Activated naive CD4-positive, alpha-beta T cell treated with anti-CD3 and anti-CD28 coated beads, Interleukin-2, amount 10 ng/mL, durations not matched to agents 5 hours and 36 hours (primary cell): ENCODE results near the gene USP17L13. TPM values are rescaled to one million over a fixed set of nuclear protein-coding genes. Genes with fewer than 3 reads are reported as not detected.

ENCODE experiments used
- total RNA-seq, 2 experiments: library from RNA; stranded (reverse); gene quantifications; one replicate each; pipeline ENCODE4 v1.2.3, GENCODE V29; 2021

USP17L13 gene, protein sequence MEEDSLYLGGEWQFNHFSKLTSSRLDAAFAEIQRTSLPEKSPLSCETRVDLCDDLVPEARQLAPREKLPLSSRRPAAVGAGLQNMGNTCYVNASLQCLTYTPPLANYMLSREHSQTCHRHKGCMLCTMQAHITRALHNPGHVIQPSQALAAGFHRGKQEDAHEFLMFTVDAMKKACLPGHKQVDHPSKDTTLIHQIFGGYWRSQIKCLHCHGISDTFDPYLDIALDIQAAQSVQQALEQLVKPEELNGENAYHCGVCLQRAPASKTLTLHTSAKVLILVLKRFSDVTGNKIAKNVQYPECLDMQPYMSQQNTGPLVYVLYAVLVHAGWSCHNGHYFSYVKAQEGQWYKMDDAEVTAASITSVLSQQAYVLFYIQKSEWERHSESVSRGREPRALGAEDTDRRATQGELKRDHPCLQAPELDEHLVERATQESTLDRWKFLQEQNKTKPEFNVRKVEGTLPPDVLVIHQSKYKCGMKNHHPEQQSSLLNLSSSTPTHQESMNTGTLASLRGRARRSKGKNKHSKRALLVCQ
- not detected for total RNA-seq

GRCh38 chr4:9224596-9224995 is at the start of gene USP17L13:
TSS of gene USP17L13 (plus strand) at chr4:9224896. CDS start at chr4:9224896, 0 bp downstream.

DNA sequence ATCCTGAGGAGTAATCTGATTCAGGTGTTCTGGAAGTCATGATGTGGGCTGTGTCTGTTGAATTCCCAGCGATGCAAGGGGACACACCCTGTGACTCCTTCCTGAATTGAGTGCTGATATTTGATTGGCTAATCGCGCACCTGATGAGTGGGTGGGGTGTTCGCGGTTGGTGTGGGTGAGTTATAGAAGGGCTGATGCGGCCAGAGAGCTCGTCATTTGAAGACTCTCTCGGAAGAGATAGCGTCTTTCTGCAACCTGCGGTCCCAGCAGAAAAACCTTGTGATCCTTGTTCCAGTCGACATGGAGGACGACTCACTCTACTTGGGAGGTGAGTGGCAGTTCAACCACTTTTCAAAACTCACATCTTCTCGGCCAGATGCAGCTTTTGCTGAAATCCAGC is 14.3 kb upstream of the USP17L13 start, which contains the start of gene USP17L10:
Gene USP17L10 (plus strand): TSS at position 301 of the 400 bp plus-strand sequence. CDS start 0 bp downstream, at position 301.

GRCh38 chr4:9215105-9215504 is 9.6 kb upstream of the USP17L13 start, which contains the start of gene USP17L11:
TSS of gene USP17L11 (plus strand) at chr4:9215405. CDS start at chr4:9215405, 0 bp downstream.

GRCh38 chr4:9219852-9220251 is 4.8 kb upstream of the USP17L13 start, which contains the start of gene USP17L12:
TSS of gene USP17L12 (plus strand) at chr4:9220152. CDS start at chr4:9220152, 0 bp downstream.

GRCh38 chr4:9234085-9234484 is 9.4 kb downstream of the USP17L13 start, which contains the start of gene USP17L15:
TSS of gene USP17L15 (plus strand) at chr4:9234385. CDS start at chr4:9234385, 0 bp downstream.

GRCh38 chr4:9243579-9243978 is 18.9 kb downstream of the USP17L13 start, which contains the start of gene USP17L17:
TSS of gene USP17L17 (plus strand) at chr4:9243879. CDS start at chr4:9243879, 0 bp downstream.

DNA sequence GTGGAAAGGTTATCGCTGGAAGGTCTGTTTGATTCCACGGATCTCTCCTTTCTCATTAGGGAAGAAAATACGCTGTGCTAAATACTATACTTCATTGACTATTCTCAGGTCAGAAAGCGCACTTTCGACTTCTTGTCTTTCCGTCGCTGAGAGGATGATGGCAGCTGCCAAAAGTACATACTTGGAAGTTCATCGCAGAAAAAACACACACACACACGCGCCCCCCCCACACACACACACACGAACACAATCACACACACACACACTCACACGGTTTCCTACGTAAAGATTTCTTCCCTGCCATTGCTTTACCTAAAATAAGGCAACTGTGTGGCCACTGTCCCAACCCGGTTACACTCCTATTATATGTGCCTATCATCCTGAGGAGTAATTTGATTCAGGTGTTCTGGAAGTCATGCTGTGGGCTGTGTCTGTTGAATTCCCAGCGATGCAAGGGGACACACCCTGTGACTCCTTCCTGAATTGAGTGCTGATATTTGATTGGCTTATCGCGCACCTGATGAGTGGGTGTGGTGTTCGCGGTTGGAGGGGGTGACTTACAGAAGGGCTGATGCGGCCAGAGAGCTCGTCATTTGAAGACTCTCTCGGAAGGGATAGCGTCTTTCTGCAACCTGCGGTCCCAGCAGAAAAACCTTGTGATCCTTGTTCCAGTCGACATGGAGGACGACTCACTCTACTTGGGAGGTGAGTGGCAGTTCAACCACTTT is 23.4 kb downstream of the USP17L13 start, which contains the start of gene USP17L18:
Gene USP17L18 (plus strand): TSS at position 678 of the 728 bp plus-strand sequence. CDS start 0 bp downstream, at position 678.

DNA sequence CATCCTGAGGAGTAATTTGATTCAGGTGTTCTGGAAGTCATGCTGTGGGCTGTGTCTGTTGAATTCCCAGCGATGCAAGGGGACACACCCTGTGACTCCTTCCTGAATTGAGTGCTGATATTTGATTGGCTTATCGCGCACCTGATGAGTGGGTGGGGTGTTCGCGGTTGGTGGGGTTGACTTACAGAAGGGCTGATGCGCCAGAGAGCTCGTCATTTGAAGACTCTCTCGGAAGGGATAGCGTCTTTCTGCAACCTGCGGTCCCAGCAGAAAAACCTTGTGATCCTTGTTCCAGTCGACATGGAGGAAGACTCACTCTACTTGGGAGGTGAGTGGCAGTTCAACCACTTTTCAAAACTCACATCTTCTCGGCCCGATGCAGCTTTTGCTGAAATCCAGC is 28.4 kb downstream of the USP17L13 start, which contains the start of gene USP17L19:
Gene USP17L19 (plus strand): TSS at position 301 of the 400 bp plus-strand sequence. CDS start 0 bp downstream, at position 301.

GRCh38 chr4:9257824-9258223 is 33.1 kb downstream of the USP17L13 start, which contains the start of gene USP17L20:
TSS of gene USP17L20 (plus strand) at chr4:9258124. CDS start at chr4:9258124, 0 bp downstream.

GRCh38 chr4:9262572-9262971 is 37.9 kb downstream of the USP17L13 start, which contains the start of gene USP17L21:
TSS of gene USP17L21 (plus strand) at chr4:9262872. CDS start at chr4:9262872, 0 bp downstream.

GRCh38 chr4:9267319-9267718 is 42.6 kb downstream of the USP17L13 start, which contains the start of gene USP17L22:
TSS of gene USP17L22 (plus strand) at chr4:9267619. CDS start at chr4:9267619, 0 bp downstream.

Other genes starting within 250 kb of the USP17L13 start
- gene FAM90A26, start 54.5 kb upstream of the USP17L13 start, total RNA-seq, result not detected
- gene USP17L10, start 14.2 kb upstream of the USP17L13 start, total RNA-seq, result not detected
- gene USP17L11, start 9.5 kb upstream of the USP17L13 start, total RNA-seq, result not detected
- not detected for gene USP17L12, start 4.7 kb upstream of the USP17L13 start, total RNA-seq
- not detected for gene USP17L15, start 9.5 kb downstream of the USP17L13 start, total RNA-seq
- gene USP17L17, start 19.0 kb downstream of the USP17L13 start, total RNA-seq, result not detected
- not detected for gene USP17L18, start 23.7 kb downstream of the USP17L13 start, total RNA-seq
- not detected for gene USP17L19, start 28.5 kb downstream of the USP17L13 start, total RNA-seq
- gene USP17L20, start 33.2 kb downstream of the USP17L13 start, total RNA-seq, result not detected
- gene USP17L21, start 38.0 kb downstream of the USP17L13 start, total RNA-seq, result not detected
- not detected for gene USP17L22, start 42.7 kb downstream of the USP17L13 start, total RNA-seq
- not detected for gene USP17L24, start 100.3 kb downstream of the USP17L13 start, total RNA-seq
- not detected for gene USP17L25, start 105.0 kb downstream of the USP17L13 start, total RNA-seq
- not detected for gene USP17L26, start 109.8 kb downstream of the USP17L13 start, total RNA-seq
- gene USP17L5, start 114.5 kb downstream of the USP17L13 start, total RNA-seq, result not detected
- gene USP17L27, start 119.3 kb downstream of the USP17L13 start, total RNA-seq, result not detected
- not detected for gene USP17L28, start 124.0 kb downstream of the USP17L13 start, total RNA-seq
- gene USP17L29, start 128.7 kb downstream of the USP17L13 start, total RNA-seq, result not detected
- gene USP17L30, start 138.2 kb downstream of the USP17L13 start, total RNA-seq, result not detected
- not detected for gene DEFB131A, start 219.5 kb downstream of the USP17L13 start, total RNA-seq